HEK293 (cell line): ENCODE measurements around the gene NR2C2AP.
A peak's percentile ranks its signal among the peaks of the same experiment; 100 is the strongest.

Experiments used
- CTCF ChIA-PET: fragments of 350-600 bp; formaldehyde crosslinking; extraction: SDS; loops from one replicate; lab custom pipeline; 2021; ENCODE audit warnings: antibody characterized with exemption; lab: Yijun Ruan, JAX
- POLR2A ChIA-PET: fragments of 300-600 bp; formaldehyde crosslinking; extraction: SDS; loops from one replicate; lab custom pipeline; 2020; ENCODE audit warnings: antibody characterized with exemption, inconsistent platforms; lab: Yijun Ruan, JAX
- H3K27ac ChIP-seq: fragments of 200-500 bp; sonication (Bioruptor generic); 2 replicates; pipeline ENCODE4 v1.5.1; 2014; ENCODE audit warnings: low read depth, low read length, control low read depth, inconsistent platforms; ENCODE audit errors: extremely low read depth
- H3K36me3 ChIP-seq, 2 experiments: fragments of 200-500 bp in 1 of 2; sonication (Bioruptor generic) in 1 of 2; 1 replicate in 1 of 2; 2 replicates in 1 of 2; pipeline ENCODE4 v1.5.1; 2014 to 2017; ENCODE audit warnings: inconsistent platforms in 2 of 2, low read length in 2 of 2; ENCODE audit not compliant: control insufficient read depth in 2 of 2, insufficient read depth in 1 of 2
- H3K4me1 ChIP-seq: fragments of 200-500 bp; sonication (Bioruptor generic); 2 replicates; pipeline ENCODE4 v1.5.1; 2014; ENCODE audit warnings: mild to moderate bottlenecking, low read length, inconsistent platforms; ENCODE audit not compliant: control insufficient read depth, insufficient read depth
- H3K4me3 ChIP-seq: 2 replicates; pipeline ENCODE4 v1.5.1; 2011; ENCODE audit warnings: low read depth, mild to moderate bottlenecking, control low read depth, low read length, moderate library complexity
- H3K9me3 ChIP-seq: fragments of 200-500 bp; sonication (Bioruptor generic); 2 replicates; pipeline ENCODE4 v1.5.1; 2014; ENCODE audit warnings: low read depth, low read length, inconsistent platforms; ENCODE audit not compliant: control insufficient read depth, insufficient read depth
- GLIS1 ChIP-seq: fragments of 450-650 bp; formaldehyde crosslinking; IDR thresholded peaks from 2 replicates; pipeline ENCODE4 v1.5.1; 2016; ENCODE audit warnings: missing biosample characterization, missing genetic modification characterization
- PRDM10 ChIP-seq: fragments of 450-650 bp; formaldehyde crosslinking; IDR thresholded peaks from 2 replicates; pipeline ENCODE4 v1.5.1; 2016; ENCODE audit warnings: missing biosample characterization, missing genetic modification characterization
- SP2 ChIP-seq: fragments of 450-650 bp; formaldehyde crosslinking; IDR thresholded peaks from 2 replicates; pipeline ENCODE4 v1.5.1; 2016; ENCODE audit warnings: missing biosample characterization, missing genetic modification characterization
- SP3 ChIP-seq: fragments of 450-650 bp; formaldehyde crosslinking; IDR thresholded peaks from 2 replicates; pipeline ENCODE4 v1.5.1; 2016; ENCODE audit warnings: missing biosample characterization, missing genetic modification characterization
- TRIM28 ChIP-seq: IDR thresholded peaks from 2 replicates; pipeline ENCODE4 v1.6.1; 2011; ENCODE audit warnings: low read length, control low read depth, borderline replicate concordance
- ZBTB21 ChIP-seq: fragments of 450-650 bp; formaldehyde crosslinking; IDR thresholded peaks from 2 replicates; pipeline ENCODE4 v1.5.1; 2017; ENCODE audit warnings: missing biosample characterization, missing genetic modification characterization
- ZBTB44 ChIP-seq: fragments of 450-650 bp; IDR thresholded peaks from 2 replicates; pipeline ENCODE4 v1.5.1; 2018; ENCODE audit warnings: missing biosample characterization, mild to moderate bottlenecking, missing genetic modification characterization
- ZFP3 ChIP-seq: fragments of 450-650 bp; formaldehyde crosslinking; IDR thresholded peaks from 2 replicates; pipeline ENCODE4 v1.5.1; 2016; ENCODE audit warnings: low read depth, missing biosample characterization, missing genetic modification characterization
- ZNF114 ChIP-seq: fragments of 450-650 bp; formaldehyde crosslinking; IDR thresholded peaks from 2 replicates; pipeline ENCODE4 v1.5.0; 2017; ENCODE audit warnings: missing biosample characterization, missing genetic modification characterization
- ZNF121 ChIP-seq: fragments of 450-650 bp; formaldehyde crosslinking; IDR thresholded peaks from 2 replicates; pipeline ENCODE4 v1.5.1; 2016; ENCODE audit warnings: missing biosample characterization, missing genetic modification characterization
- ZNF133 ChIP-seq: fragments of 450-650 bp; formaldehyde crosslinking; IDR thresholded peaks from 2 replicates; pipeline ENCODE4 v1.5.1; 2016; ENCODE audit warnings: missing biosample characterization, missing genetic modification characterization
- ZNF155 ChIP-seq: fragments of 450-650 bp; formaldehyde crosslinking; IDR thresholded peaks from 2 replicates; pipeline ENCODE4 v1.5.1; 2016; ENCODE audit warnings: missing biosample characterization, missing genetic modification characterization
- ZNF157 ChIP-seq: fragments of 450-650 bp; formaldehyde crosslinking; IDR thresholded peaks from 2 replicates; pipeline ENCODE4 v1.5.1; 2016; ENCODE audit warnings: missing biosample characterization, missing genetic modification characterization
- ZNF18 ChIP-seq: fragments of 450-650 bp; formaldehyde crosslinking; IDR thresholded peaks from 2 replicates; pipeline ENCODE4 v1.5.1; 2016; ENCODE audit warnings: missing biosample characterization, missing genetic modification characterization
- ZNF184 ChIP-seq: fragments of 450-650 bp; IDR thresholded peaks from 2 replicates; pipeline ENCODE4 v1.5.1; 2018; ENCODE audit warnings: missing biosample characterization, mild to moderate bottlenecking, missing genetic modification characterization
- ZNF223 ChIP-seq: fragments of 450-650 bp; formaldehyde crosslinking; IDR thresholded peaks from 2 replicates; pipeline ENCODE4 v1.5.1; 2016; ENCODE audit warnings: missing biosample characterization, missing genetic modification characterization
- ZNF266 ChIP-seq: fragments of 450-650 bp; formaldehyde crosslinking; IDR thresholded peaks from 2 replicates; pipeline ENCODE4 v1.5.1; 2016; ENCODE audit warnings: missing biosample characterization, missing genetic modification characterization, low read depth
- ZNF335 ChIP-seq: fragments of 450-650 bp; formaldehyde crosslinking; conservative IDR thresholded peaks from 2 replicates; pipeline ENCODE4 v1.5.1; 2016; ENCODE audit warnings: missing biosample characterization, missing genetic modification characterization
- ZNF404 ChIP-seq: fragments of 450-650 bp; formaldehyde crosslinking; IDR thresholded peaks from 2 replicates; pipeline ENCODE4 v1.5.1; 2017; ENCODE audit warnings: missing biosample characterization, missing genetic modification characterization
- ZNF423 ChIP-seq: fragments of 450-650 bp; formaldehyde crosslinking; IDR thresholded peaks from 2 replicates; pipeline ENCODE4 v1.5.1; 2016; ENCODE audit warnings: missing biosample characterization, missing genetic modification characterization
- ZNF555 ChIP-seq: fragments of 450-650 bp; formaldehyde crosslinking; conservative IDR thresholded peaks from 2 replicates; pipeline ENCODE4 v1.5.1; 2017; ENCODE audit warnings: missing biosample characterization, mild to moderate bottlenecking, missing genetic modification characterization, inconsistent platforms
- ZNF626 ChIP-seq: fragments of 450-650 bp; sonication (Bioruptor Pico); formaldehyde crosslinking; IDR thresholded peaks from 2 replicates; pipeline ENCODE4 v1.5.1; 2018; ENCODE audit warnings: missing biosample characterization, missing genetic modification characterization, inconsistent platforms
- ZNF768 ChIP-seq: fragments of 450-650 bp; formaldehyde crosslinking; IDR thresholded peaks from 2 replicates; pipeline ENCODE4 v1.5.1; 2018; ENCODE audit warnings: missing biosample characterization, mild to moderate bottlenecking, missing genetic modification characterization
- TF ChIP-seq, protein P1 (sequence below): fragments of 450-650 bp; formaldehyde crosslinking; IDR thresholded peaks from 2 replicates; pipeline ENCODE4; 2016; ENCODE audit warnings: missing biosample characterization, missing genetic modification characterization
- TF ChIP-seq, protein P2 (sequence below): fragments of 450-650 bp; formaldehyde crosslinking; IDR thresholded peaks from 2 replicates; pipeline ENCODE4 v1.5.1; 2016; ENCODE audit warnings: missing biosample characterization, missing genetic modification characterization
- TF ChIP-seq, protein P3 (sequence below): IDR thresholded peaks from 2 replicates; pipeline ENCODE4 v1.6.1; 2011; ENCODE audit warnings: mild to moderate bottlenecking, low read depth, low read length, borderline replicate concordance

The NR2C2AP gene

GRCh38 chr19:19191768-19192077 lies 11.5 kb downstream of the NR2C2AP start:
- ChIA-PET CTCF (interaction anchor here (0.5 to 1.4 kb wide), 5 partner anchors 17 to 387 kb away, joined by 3 to 5 read pairs (median 3); partner anchors contain the start of gene MAU2), POLR2A (interaction anchor here (0.6 to 4.1 kb wide), 9 partner anchors 10 to 324 kb away, joined by 3 to 60 read pairs (median 3); partner anchors contain the start of genes MEF2B, NDUFA13 and NR2C2AP)
- Histone ChIP-seq H3K36me3 (peaks cover 4 to 22% of the 10 kb centered on the region in 2 experiments; a peak in 2 of 3 replicates), H3K4me1 (no peaks in the 10 kb centered on the region)
- no peak for TF ChIP-seq ZNF626 (tag by site-specific recombination)
- TF ChIP-seq, protein P1, sequence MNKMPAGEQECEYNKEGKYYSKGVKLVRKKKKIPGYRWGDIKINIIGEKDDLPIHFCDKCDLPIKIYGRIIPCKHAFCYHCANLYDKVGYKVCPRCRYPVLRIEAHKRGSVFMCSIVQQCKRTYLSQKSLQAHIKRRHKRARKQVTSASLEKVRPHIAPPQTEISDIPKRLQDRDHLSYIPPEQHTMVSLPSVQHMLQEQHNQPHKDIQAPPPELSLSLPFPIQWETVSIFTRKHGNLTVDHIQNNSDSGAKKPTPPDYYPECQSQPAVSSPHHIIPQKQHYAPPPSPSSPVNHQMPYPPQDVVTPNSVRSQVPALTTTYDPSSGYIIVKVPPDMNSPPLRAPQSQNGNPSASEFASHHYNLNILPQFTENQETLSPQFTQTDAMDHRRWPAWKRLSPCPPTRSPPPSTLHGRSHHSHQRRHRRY, result no peak
- TF ChIP-seq ZNF223 (tag by site-specific recombination), result peak; percentile 97
- no peak for TF ChIP-seq ZNF768 (tag by site-specific recombination)
- peak; percentile 75 for TF ChIP-seq ZNF335
- 0 out of 2 replicates have a peak, but pooled peaks have one; percentile 55 for TF ChIP-seq TRIM28
- no peak for TF ChIP-seq SP3 (tag by site-specific recombination)
- TF ChIP-seq SP2 (tag by site-specific recombination), result 0 out of 2 replicates have a peak, but pooled peaks have one; percentile 63
- TF ChIP-seq, all 188 proteins: peak for 4
- Histone ChIP-seq H3K27ac (peak overlapping the region; percentile 84; the same call in 1 of the 2 replicates), H3K4me3 (peak overlapping the region; percentile 93), H3K9me3 (no peaks in the 10 kb centered on the region)

GRCh38 chr19:19186742-19187141 lies 16.5 kb downstream of the NR2C2AP start:
- no peaks in the 10 kb centered on the region for H3K9me3 ChIP-seq
- no peak overlapping the region for H3K27ac ChIP-seq
- H3K4me1 ChIP-seq, result no peaks in the 10 kb centered on the region
- H3K36me3 ChIP-seq, result peaks cover 4 to 25% of the 10 kb centered on the region in 2 experiments; a peak in 2 of 3 replicates
- no peak overlapping the region for H3K4me3 ChIP-seq
- CTCF ChIA-PET, result interaction anchor here (1.0 to 2.7 kb wide), 3 partner anchors 13 to 156 kb away, joined by 7 to 9 read pairs (median 8); no protein-coding TSS in a partner anchor
- POLR2A ChIA-PET, result no interaction called here
- TF ChIP-seq ZNF114 (no peak), GLIS1 (no peak), ZBTB44 (tag by site-specific recombination) (no peak), ZNF266 (tag by site-specific recombination) (no peak), ZNF133 (tag by site-specific recombination) (no peak), ZNF155 (tag by site-specific recombination) (no peak), ZNF555 (tag by site-specific recombination) (no peak), ZBTB21 (no peak), ZNF157 (no peak), PRDM10 (tag by site-specific recombination) (no peak), ZNF404 (tag by site-specific recombination) (no peak), ZNF18 (tag by site-specific recombination) (no peak), ZNF121 (tag by site-specific recombination) (no peak), ZNF184 (tag by site-specific recombination) (no peak), ZFP3 (tag by site-specific recombination) (no peak), ZNF423 (no peak)
- TF ChIP-seq, protein P2, sequence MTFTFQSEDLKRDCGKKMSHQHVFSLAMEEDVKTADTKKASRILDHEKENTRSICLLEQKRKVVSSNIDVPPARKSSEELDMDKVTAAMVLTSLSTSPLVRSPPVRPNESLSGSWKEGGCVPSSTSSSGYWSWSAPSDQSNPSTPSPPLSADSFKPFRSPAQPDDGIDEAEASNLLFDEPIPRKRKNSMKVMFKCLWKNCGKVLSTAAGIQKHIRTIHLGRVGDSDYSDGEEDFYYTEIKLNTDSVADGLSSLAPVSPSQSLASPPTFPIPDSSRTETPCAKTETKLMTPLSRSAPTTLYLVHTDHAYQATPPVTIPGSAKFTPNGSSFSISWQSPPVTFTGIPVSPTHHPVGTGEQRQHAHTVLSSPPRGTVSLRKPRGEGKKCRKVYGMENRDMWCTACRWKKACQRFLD (tag by site-specific recombination), result no peak
- TF ChIP-seq, protein P3, sequence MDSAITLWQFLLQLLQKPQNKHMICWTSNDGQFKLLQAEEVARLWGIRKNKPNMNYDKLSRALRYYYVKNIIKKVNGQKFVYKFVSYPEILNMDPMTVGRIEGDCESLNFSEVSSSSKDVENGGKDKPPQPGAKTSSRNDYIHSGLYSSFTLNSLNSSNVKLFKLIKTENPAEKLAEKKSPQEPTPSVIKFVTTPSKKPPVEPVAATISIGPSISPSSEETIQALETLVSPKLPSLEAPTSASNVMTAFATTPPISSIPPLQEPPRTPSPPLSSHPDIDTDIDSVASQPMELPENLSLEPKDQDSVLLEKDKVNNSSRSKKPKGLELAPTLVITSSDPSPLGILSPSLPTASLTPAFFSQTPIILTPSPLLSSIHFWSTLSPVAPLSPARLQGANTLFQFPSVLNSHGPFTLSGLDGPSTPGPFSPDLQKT, result no peak
